HG03045 (cell line): ENCODE data around the gene TMPRSS4.

Experiments used
- ATAC-seq: cut with Tn5 transposase; IDR thresholded peaks from one replicate; pipeline ENCODE4 v1.9.1; 2021; ENCODE audit warnings: mild to moderate bottlenecking, moderate library complexity; ENCODE audit not compliant: unreplicated experiment

The TMPRSS4 gene

GRCh38 chr11:118129471-118130172 is 52.7 kb downstream of the TMPRSS4 start:
- no peak for ATAC-seq

- no peak for ATAC-seq
Observed at GRCh38 chr11:118132385-118133151, 55.7 kb downstream of the TMPRSS4 start.

GRCh38 chr11:118133816-118134215 is 56.9 kb downstream of the TMPRSS4 start:
- no peak for ATAC-seq

GRCh38 chr11:118135051-118135795 is 58.3 kb downstream of the TMPRSS4 start:
- no peak for ATAC-seq

- ATAC-seq, result no peak
Observed at GRCh38 chr11:118135796-118136165, 58.9 kb downstream of the TMPRSS4 start.

GRCh38 chr11:118136341-118136740 is 59.5 kb downstream of the TMPRSS4 start:
- ATAC-seq, result no peak

GRCh38 chr11:118136801-118137200 is 59.9 kb downstream of the TMPRSS4 start:
- ATAC-seq, result no peak

- ATAC-seq, result no peak
Observed at GRCh38 chr11:118138839-118139420, 62.1 kb downstream of the TMPRSS4 start.

GRCh38 chr11:118139578-118139977 is 62.7 kb downstream of the TMPRSS4 start:
- ATAC-seq, result no peak

GRCh38 chr11:118142081-118142480 is 65.2 kb downstream of the TMPRSS4 start:
- no peak for ATAC-seq

- no peak for ATAC-seq
Observed at GRCh38 chr11:118142809-118143208, 65.9 kb downstream of the TMPRSS4 start.

- ATAC-seq, result no peak
Observed at GRCh38 chr11:118143661-118144185, 66.8 kb downstream of the TMPRSS4 start.

GRCh38 chr11:118144301-118145268 is 67.7 kb downstream of the TMPRSS4 start:
- ATAC-seq, result no peak

GRCh38 chr11:118145285-118146227 is 68.7 kb downstream of the TMPRSS4 start:
- ATAC-seq, result peak; percentile 78

GRCh38 chr11:118146554-118146953 is 69.7 kb downstream of the TMPRSS4 start:
- ATAC-seq, result no peak

- ATAC-seq, result no peak
Observed at GRCh38 chr11:118147502-118147901, 70.6 kb downstream of the TMPRSS4 start.

- no peak for ATAC-seq
Observed at GRCh38 chr11:118148240-118148639, 71.4 kb downstream of the TMPRSS4 start.

GRCh38 chr11:118148856-118149255 is 72.0 kb downstream of the TMPRSS4 start:
- ATAC-seq, result no peak

GRCh38 chr11:118149493-118149892 is 72.6 kb downstream of the TMPRSS4 start:
- no peak for ATAC-seq
